ENCODE measurements around the gene SLX4IP.
"Not testable (repeated sequence)": the region's sequence is repeated elsewhere in the genome, so short reads cannot be mapped to it uniquely, and the experiment has no call there.

The SLX4IP gene

GRCh38 chr20:10578607-10579006 lies 143.5 kb downstream of the SLX4IP start:
- DNase-seq, result peak; percentile 48

GRCh38 chr20:10579942-10580341 lies 144.8 kb downstream of the SLX4IP start:
- no peak for DNase-seq

- no peak for DNase-seq
Measured at GRCh38 chr20:10580700-10581099, 145.6 kb downstream of the SLX4IP start.

DNA sequence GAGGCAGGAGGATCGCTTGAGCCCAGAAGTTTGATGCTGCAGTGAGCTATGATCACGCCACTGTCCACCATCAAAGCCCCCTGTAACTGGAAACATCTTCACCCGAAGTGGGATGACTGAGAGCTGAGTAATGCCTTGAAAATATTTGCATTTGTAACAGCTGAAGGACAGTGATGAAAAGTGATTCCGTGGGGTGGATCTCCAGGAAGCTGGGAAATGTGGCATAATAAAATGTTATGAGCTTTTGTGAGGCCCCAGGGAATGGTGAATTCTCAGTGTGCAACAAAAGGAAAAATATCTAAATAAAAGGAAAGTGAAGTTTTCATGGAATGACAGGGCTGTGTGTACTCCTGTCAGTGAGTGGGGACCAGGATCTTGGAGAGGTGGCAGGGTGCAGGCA lies 146.7 kb downstream of the SLX4IP start:
- DNase-seq, result no peak

DNA sequence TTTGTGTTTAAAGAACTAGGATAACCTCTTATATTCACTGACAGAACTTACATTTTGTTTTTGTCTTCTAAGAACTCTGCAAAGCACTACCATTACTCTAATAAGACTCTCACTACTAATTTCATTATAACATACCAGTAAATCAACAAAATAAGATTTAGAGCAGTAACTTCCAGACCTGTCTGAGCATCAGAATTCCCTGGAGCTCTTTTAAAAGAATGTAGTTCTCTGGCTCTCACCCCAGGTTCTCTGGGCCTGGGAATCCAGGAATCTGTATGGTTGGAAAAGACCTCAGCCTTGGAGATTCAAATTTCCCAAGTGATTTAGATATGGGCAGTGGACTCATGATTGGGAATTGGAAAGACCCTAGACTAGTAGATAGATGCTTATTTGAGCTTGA lies 149.3 kb downstream of the SLX4IP start:
- no peak for DNase-seq

DNA sequence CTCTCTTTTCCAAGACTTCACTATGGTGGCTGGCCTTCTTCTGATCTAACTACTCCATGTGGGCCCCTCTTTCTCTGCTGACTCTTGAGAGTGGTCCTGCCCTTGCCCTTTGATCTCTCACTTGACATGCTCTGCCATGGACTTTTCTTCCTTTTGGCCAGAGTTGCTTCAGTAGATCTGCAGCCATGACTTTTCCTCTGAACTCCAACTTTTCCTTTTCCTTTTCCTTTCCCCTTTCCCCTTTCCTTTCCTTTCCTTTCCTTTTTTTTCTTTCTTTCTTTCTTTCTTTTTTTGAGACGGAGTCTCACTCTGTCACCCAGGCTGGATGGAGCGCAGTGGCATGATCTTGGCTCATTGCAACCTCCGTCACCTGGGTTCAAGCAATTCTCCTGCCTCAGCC lies 150.2 kb downstream of the SLX4IP start:
- DNase-seq, result no peak

DNA sequence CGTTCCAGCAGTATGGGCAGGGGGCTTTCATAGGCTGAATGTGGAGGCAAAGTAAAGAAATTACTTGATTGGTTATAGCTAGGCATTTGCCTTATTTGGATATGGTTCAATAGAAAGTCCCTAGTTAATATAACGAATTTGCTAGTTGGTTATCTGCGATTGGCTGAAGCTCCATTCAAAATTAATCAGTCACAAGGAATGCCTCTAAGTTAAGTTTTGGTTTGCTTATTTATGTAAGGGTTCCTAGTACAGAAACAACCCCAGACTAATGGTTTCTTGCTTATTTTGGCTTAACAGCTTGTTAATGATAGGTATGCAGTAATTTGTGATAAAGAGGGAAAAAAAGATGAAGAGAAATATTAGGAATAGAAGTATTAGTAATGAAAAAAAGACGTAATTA lies 151.2 kb downstream of the SLX4IP start:
- DNase-seq, result no peak

DNA sequence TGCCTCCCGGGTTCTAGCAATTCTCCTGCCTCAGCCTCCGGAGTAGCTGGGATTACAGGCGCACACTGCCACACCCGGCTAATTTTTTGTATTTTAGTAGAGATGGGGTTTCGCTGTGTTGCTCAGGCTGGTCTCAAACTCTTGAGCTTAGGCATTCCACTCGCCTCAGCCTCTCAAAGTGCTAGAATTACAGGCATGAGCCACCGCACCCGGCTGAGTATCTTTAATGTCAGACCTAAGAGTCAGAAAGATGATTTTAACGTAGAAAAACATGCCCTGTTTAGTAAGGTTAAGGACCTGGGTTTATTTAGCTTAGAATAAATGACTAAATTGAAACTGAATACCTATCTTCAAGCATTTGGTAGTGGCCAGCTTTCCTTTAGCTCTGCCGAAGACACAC lies 155.3 kb downstream of the SLX4IP start:
- DNase-seq, result not testable (repeated sequence)

- no peak for DNase-seq
Measured at GRCh38 chr20:10590950-10591671, 156.0 kb downstream of the SLX4IP start.

DNA sequence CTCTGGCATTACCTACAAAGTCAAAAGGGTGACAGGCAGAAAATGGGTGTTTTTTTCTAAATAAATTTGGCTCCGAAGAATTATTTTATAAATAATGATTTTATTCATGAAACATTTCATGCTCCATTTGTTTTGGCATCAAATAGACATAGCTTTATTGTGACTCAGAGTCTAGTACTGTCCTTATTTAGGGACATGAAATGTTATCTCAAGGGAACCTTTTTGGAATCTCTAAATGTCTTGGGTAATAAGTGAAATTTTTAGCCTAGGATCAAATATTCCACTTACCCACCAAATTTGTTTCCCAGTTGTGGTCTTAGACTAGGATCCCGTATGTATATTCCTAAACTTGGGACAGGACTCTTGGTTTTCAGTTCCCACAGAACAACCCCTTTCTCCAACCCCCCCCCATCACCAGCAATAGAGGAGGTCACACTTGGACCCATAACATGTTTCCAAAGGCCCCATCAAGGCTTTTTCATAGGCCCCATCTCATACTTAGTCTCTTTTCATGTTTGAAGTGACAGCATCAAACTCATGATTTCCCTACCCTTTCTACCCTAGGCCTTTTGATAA lies 156.9 kb downstream of the SLX4IP start:
- DNase-seq, result no peak

DNA sequence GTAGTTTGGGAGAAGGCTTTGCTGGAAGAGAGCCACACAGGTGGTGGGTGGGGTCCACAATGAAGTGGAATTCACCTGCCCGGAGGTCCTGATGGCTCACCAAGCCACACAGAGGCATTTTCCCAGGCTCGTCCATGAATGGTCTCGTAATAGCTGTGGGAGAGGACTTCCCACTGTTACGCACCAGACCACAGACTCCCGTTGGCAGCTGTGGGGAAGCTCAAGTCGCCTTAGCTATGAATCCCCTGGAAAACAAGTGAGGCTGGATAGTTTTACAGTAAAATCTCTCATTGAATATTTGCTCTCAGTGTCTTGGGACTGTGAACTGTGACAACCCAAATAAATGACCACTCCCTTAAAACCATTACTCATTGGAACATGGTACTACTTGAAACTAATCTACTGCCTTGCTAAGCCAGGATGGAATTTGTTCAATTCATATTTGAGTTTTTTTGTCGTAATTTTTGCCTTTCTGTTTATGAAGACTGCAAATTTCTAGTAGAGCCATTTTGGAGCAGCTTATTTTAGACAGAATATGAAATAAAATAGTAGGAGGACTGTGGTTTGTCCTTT lies 159.3 kb downstream of the SLX4IP start:
- DNase-seq, result no peak

DNA sequence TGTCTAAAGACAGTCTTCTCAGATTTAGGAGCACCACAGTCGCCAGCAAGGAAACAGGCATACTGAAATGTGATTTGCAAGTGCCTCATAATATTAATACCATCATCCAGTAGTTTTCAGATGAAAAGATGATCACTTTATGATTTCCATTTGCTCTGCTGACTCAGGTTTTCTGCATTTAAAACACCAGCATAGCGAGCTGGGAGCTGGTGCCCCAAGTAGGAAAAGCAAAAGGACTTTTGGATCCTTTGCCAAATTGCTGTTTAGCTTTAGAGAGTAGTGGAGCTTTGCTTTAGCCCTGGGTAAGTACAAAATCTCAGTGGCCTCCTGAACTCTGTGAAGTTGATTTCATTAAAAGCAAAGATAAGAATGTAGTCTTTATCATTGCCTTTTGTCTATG lies 160.2 kb downstream of the SLX4IP start:
- DNase-seq, result no peak

- no peak for DNase-seq
Measured at GRCh38 chr20:10595985-10596384, 160.9 kb downstream of the SLX4IP start.

- no peak for DNase-seq
Measured at GRCh38 chr20:10596710-10597121, 161.6 kb downstream of the SLX4IP start.

DNA sequence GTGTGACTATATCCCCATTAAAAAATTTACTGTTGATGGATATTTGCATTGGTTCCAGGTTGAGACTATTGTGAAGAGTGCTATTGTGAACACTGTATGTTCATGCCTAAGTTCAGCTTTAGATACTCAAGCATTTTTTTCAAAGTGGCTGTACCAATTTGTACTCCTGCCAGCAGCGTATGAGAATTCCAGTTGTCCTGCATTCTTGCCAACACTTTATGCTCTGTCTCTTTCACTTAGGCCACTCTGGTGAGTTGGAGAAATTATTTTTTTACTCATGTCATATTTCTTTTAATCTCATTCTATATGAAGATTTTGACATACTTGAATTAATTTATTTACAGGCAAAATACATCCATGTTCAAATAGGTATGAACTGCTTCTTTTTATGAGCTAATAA lies 162.5 kb downstream of the SLX4IP start:
- DNase-seq, result no peak

DNA sequence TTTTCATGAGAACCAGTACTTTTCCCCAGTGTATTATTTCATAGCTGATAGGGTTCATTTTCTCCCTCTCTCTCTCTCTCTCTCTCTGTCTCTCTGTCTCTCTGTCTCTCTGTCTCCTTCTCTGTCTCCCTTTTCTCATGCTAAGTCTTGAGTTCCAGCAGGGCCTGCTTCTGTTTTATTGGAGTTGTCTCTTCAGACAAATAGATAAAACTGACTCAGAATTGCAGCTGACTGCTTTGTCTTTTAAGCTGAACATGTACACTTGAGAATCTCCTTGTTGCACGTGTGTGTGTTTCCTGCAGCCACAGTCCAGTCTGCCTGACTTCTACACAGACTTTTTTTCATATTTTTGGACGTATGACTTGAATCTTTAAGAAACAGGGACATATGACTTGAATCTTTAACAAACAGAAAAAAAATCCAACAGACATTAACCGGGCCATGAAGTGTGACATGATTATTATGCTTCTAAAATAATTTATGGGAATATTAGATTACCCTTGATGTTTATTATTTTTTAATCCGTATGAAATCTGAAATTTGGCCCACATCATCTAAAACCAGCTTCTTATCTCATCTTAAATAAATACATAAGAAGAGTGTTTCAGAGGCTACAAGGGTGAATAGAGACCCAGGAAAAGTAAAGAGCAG lies 167.2 kb downstream of the SLX4IP start:
- DNase-seq, result no peak

- peak; percentile 64 for DNase-seq
Measured at GRCh38 chr20:10603378-10603777, 168.3 kb downstream of the SLX4IP start.

- DNase-seq, result no peak
Measured at GRCh38 chr20:10603971-10604864, 169.1 kb downstream of the SLX4IP start.

- no peak for DNase-seq
Measured at GRCh38 chr20:10604865-10605440, 169.8 kb downstream of the SLX4IP start.

DNA sequence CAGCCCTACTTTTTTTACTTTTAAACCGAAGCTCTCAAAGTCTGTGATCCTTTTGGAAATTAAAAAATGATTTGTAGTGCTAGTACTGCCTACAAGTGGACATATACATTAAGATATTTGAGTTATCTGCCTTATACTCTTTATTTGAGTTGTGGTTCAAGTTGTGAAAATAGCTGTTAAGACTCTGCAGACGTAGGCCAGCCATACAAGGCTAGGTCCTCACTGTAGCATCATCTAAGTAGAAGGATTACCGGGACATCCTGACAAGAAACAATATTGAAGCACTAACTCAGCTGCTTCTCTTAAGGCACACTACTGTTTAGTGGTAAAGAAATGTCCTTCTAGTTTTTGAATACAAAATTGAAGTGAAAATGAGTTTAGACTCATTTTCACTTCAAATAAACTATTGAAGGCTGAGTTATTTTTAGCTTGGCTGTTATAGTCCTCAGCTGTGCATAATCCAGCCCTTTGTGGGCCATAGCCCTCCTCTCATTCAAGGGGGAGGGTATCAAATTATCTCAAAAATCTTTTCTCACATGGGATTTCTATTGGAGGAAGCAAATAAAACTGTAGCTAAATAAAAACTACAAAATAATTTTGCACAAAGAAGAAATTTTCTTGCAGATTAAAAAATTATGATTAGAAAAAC lies 170.6 kb downstream of the SLX4IP start:
- DNase-seq, result no peak

- no peak for DNase-seq
Measured at GRCh38 chr20:10609276-10609675, 174.2 kb downstream of the SLX4IP start.

DNA sequence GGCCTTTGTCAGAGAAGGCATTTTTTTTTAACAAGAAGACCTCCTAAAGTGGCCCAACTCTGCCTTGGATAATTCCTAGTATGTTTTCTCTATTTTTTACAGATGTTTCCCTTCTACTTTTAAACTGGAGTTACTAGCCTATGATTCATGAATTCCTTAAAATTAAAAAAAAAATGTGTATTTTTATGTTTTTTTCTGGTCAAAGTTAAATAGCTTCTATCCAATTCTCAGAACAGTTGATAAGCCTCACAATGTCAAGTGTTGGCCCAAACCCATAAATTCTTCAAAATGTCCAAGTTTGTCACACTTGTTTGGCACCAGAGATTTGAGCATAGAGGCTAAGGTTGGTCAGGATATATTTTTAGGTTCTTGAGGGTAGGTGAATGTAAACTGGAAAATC lies 174.7 kb downstream of the SLX4IP start:
- DNase-seq, result no peak
